K562 (cell line): ENCODE data around the gene SCYGR2. TPM values are rescaled to one million over a fixed set of nuclear protein-coding genes. Genes with fewer than 3 reads are reported as not detected.

Experiments
- ATAC-seq: fragments of 200-7000 bp; cut with Tn5 transposase; 3 replicates; pipeline ENCODE4 v1.9.1; 2020; ENCODE audit warnings: moderate library complexity
- BruUV-seq: library from RNA; stranded (reverse); fragments of 400-500 nt; replicated peaks from 2 replicates; lab custom pipeline; 2021; lab: Mats Ljungman, UMichigan
- CTCF ChIA-PET: fragments of 300-600 bp; formaldehyde crosslinking; extraction: SDS; loops from one replicate; lab custom pipeline; 2021; ENCODE audit warnings: low intra/inter-chr PET ratio; lab: Yijun Ruan, JAX
- POLR2A ChIA-PET: fragments of 300-600, 350-650 bp; sonication (Branson Sonifier 250); formaldehyde crosslinking; extraction: SDS; loops from one replicate; lab custom pipeline; 2021; ENCODE audit warnings: antibody characterized with exemption, inconsistent platforms; lab: Yijun Ruan, JAX
- DNase-seq, 4 experiments: peaks; one replicate each; pipeline versions ENCODE4 v3.0.0 to v3.0.0-alpha.2; 2011 to 2018; ENCODE audit warnings: low spot score in 3 of 4, mixed read lengths in 3 of 4; ENCODE audit errors: extremely low read depth in 1 of 4
- FAIRE-seq: peaks from 2 replicates; lab custom pipeline; 2011; peaks lifted over from hg19 to GRCh38; lab: Jason Lieb, UNC
- H2AFZ ChIP-seq: 2 replicates; pipeline ENCODE4 v1.6.0; 2011; ENCODE audit warnings: low read depth, low read length, control low read depth, inconsistent platforms
- H3K27ac ChIP-seq: fragments of 200-600 bp; 3 replicates; pipeline ENCODE4 v1.8.0; 2011; ENCODE audit warnings: low read depth, mild to moderate bottlenecking, control low read depth, inconsistent platforms, low read length, moderate library complexity, mixed read lengths; ENCODE audit errors: extremely low read depth
- H3K27me3 ChIP-seq, 2 experiments: fragments of 300-600 bp in 1 of 2; 2 replicates in 1 of 2; 3 replicates in 1 of 2; pipeline versions ENCODE4 v1.6.0 to v1.8.0; 2011; ENCODE audit warnings: inconsistent platforms in 2 of 2, low read length in 2 of 2, mild to moderate bottlenecking in 1 of 2, mixed read lengths in 1 of 2, moderate library complexity in 1 of 2; ENCODE audit not compliant: control insufficient read depth in 2 of 2, insufficient read depth in 2 of 2
- H3K36me3 ChIP-seq: fragments of 300-600 bp; 3 replicates; pipeline ENCODE4 v1.8.0; 2011; ENCODE audit warnings: mild to moderate bottlenecking, low read length, inconsistent platforms; ENCODE audit not compliant: control insufficient read depth, insufficient read depth
- H3K4me1 ChIP-seq, 2 experiments: fragments of 200-600 bp in 1 of 2; replicated peaks in 1 of 2; 2 replicates in 1 of 2; 3 replicates in 1 of 2; pipeline versions ENCODE4 v1.5.1 to v1.8.0; 2011; ENCODE audit warnings: inconsistent platforms in 2 of 2, low read length in 2 of 2, mild to moderate bottlenecking in 1 of 2, mixed read lengths in 1 of 2, moderate library complexity in 1 of 2; ENCODE audit not compliant: control insufficient read depth in 2 of 2, insufficient read depth in 2 of 2
- H3K4me2 ChIP-seq: 2 replicates; pipeline ENCODE4 v1.6.1; 2011; ENCODE audit warnings: low read length, control low read depth, inconsistent platforms, mixed read lengths; ENCODE audit not compliant: insufficient read depth
- H3K4me3 ChIP-seq: fragments of 200-600 bp; sonication (generic), shearing (Covaris generic); 2 replicates; pipeline ENCODE4 v1.5.1; 2016; ENCODE audit warnings: control low read depth, inconsistent platforms
- H3K79me2 ChIP-seq: fragments of 200-600 bp; 3 replicates; pipeline ENCODE4 v1.8.0; 2011; ENCODE audit warnings: low read length, inconsistent platforms; ENCODE audit not compliant: control insufficient read depth, insufficient read depth
- H3K9ac ChIP-seq, 2 experiments: 2 replicates each; pipeline versions ENCODE4 v1.6.0 to v1.6.1; 2011; ENCODE audit warnings: low read depth in 2 of 2, low read length in 2 of 2, control low read depth in 1 of 2, inconsistent platforms in 1 of 2, mild to moderate bottlenecking in 1 of 2, mixed read lengths in 1 of 2; ENCODE audit not compliant: insufficient read depth in 1 of 2
- H3K9me1 ChIP-seq: one replicate; pipeline ENCODE4 v1.6.0; 2011; ENCODE audit warnings: inconsistent platforms, mild to moderate bottlenecking, low read length, moderate library complexity; ENCODE audit not compliant: control insufficient read depth, insufficient read depth
- H3K9me3 ChIP-seq: replicated peaks from 2 replicates; pipeline ENCODE4 v1.5.1; 2011; ENCODE audit warnings: low read depth, low read length, inconsistent platforms; ENCODE audit not compliant: control insufficient read depth, insufficient read depth
- H4K20me1 ChIP-seq: replicated peaks from 2 replicates; pipeline ENCODE4 v1.6.1; 2011; ENCODE audit warnings: low read length, inconsistent platforms, mixed read lengths; ENCODE audit not compliant: control insufficient read depth, insufficient read depth
- FOXP4 ChIP-seq: sonication (generic); formaldehyde crosslinking; IDR thresholded peaks from 2 replicates; pipeline ENCODE4 v1.8.0; 2022; ENCODE audit warnings: mild to moderate bottlenecking, missing genetic modification reagents, borderline replicate concordance
- GMEB1 ChIP-seq: fragments of 250-450 bp; sonication (Bioruptor Pico); IDR thresholded peaks from 2 replicates; pipeline ENCODE4 v1.4.0; 2020; ENCODE audit warnings: mild to moderate bottlenecking
- ILF3 ChIP-seq: fragments of 450-650 bp; IDR thresholded peaks from 2 replicates; pipeline ENCODE4 v1.6.1; 2018; ENCODE audit warnings: antibody characterized with exemption, mild to moderate bottlenecking, moderate library complexity, borderline replicate concordance
- KLF13 ChIP-seq: fragments of 450-650 bp; IDR thresholded peaks from 2 replicates; pipeline ENCODE4 v1.6.1; 2016; ENCODE audit warnings: missing genetic modification characterization, low read depth, mild to moderate bottlenecking, missing compliant biosample characterization, moderate library complexity, borderline replicate concordance
- MECOM ChIP-seq: fragments of 250-450 bp; sonication (Bioruptor Pico); IDR thresholded peaks from 2 replicates; pipeline ENCODE4 v1.8.0; 2022; ENCODE audit warnings: inconsistent platforms
- NCOA6 ChIP-seq: fragments of 450-650 bp; IDR thresholded peaks from 2 replicates; pipeline ENCODE4 v1.6.1; 2017; ENCODE audit warnings: mild to moderate bottlenecking
- RERE ChIP-seq: sonication (generic); formaldehyde crosslinking; IDR thresholded peaks from 2 replicates; pipeline ENCODE4 v1.8.0; 2023; ENCODE audit warnings: missing genetic modification reagents, mild to moderate bottlenecking, borderline replicate concordance
- ZNF384 ChIP-seq: IDR thresholded peaks from 2 replicates; pipeline ENCODE4 v1.6.1; 2012; ENCODE audit warnings: low read depth, low read length, improper control_type of control experiment
- ZNF449 ChIP-seq: fragments of 250-450 bp; sonication (Bioruptor Pico); IDR thresholded peaks from 2 replicates; pipeline ENCODE4 v1.8.0; 2022; ENCODE audit warnings: moderate library complexity, mild to moderate bottlenecking, inconsistent platforms
- in situ Hi-C: fragments of 300-500 bp; cut with MboI; formaldehyde crosslinking; loops from 4 replicates; pipeline ENCODE4 v1.15.0; 2018; ENCODE audit warnings: inconsistent platforms, mixed read lengths
- intact Hi-C: fragments of 100-400 bp; cut with micrococcal nuclease; formaldehyde crosslinking; loops from 2 replicates; pipeline ENCODE4 v1.14.2; 2022
- polyA plus RNA-seq, 8 experiments: library from polyadenylated mRNA; depleted of rRNA in 4 of 8; stranded (reverse) in 5 of 8; unstranded in 3 of 8; fragments of >200 nt; fragmentation: Nextera tagmentation in 2 of 8; fragmentation: Illumina TruSeq in 1 of 8; extraction: Ambion mirVana in 2 of 8; extraction: Trizol in 1 of 8; gene quantifications; 2 replicates each; pipeline versions ENCODE4 v1.2.1 to v1.2.3, GENCODE V29; 2011 to 2014; ENCODE audit warnings: inconsistent platforms in 1 of 8, missing spikeins in 1 of 8
- total RNA-seq, 7 experiments: library from RNA; depleted of rRNA in 6 of 7; stranded (reverse); fragments of >200 nt in 6 of 7; fragmentation: Illumina TruSeq in 2 of 7; extraction: Trizol in 2 of 7; gene quantifications; 2 replicates each; pipeline versions ENCODE4 v1.2.1 to v1.2.3, GENCODE V29; 2011 to 2021; ENCODE audit warnings: low replicate concordance in 1 of 7

SCYGR2 gene
- total and polyA plus RNA-seq, 9 of the 15 experiments (the other 6 are each of a cell fraction or from before 2014, with no cell fraction given) = not detected

GRCh38 chr2:227551836-227552235 is 46.9 kb upstream of the SCYGR2 start (continued):
- TF ChIP-seq RERE (CRISPR knock-in tag) = no peak
- no peak for TF ChIP-seq ZNF384
- TF ChIP-seq MECOM (CRISPR knock-in tag) = no peak

- H3K36me3 ChIP-seq = 0 out of 3 replicates have a peak, but pooled peaks cover 3% of the 10 kb centered on the region
- no peaks in the 10 kb centered on the region for H3K4me1 ChIP-seq
- no peaks in the 10 kb centered on the region for H3K9me1 ChIP-seq
- ATAC-seq (no peak), DNase-seq (no peak), FAIRE-seq (no peak)
- no peaks in the 10 kb centered on the region for H3K9me3 ChIP-seq
- H3K4me2 ChIP-seq = no peak overlapping the region
- no peak overlapping the region for H3K27ac ChIP-seq
- no peaks in the 10 kb centered on the region for H4K20me1 ChIP-seq
- H2AFZ ChIP-seq = no peak overlapping the region
- intact Hi-C loops (no loop called here), in situ Hi-C loops (no loop called here)
- CTCF ChIA-PET = no interaction called here
- no TSS peak for BruUV-seq
- no peaks in the 10 kb centered on the region for H3K79me2 ChIP-seq
- H3K27me3 ChIP-seq = no peaks in the 10 kb centered on the region
- TF ChIP-seq NCOA6 (no peak), ILF3 (no peak), KLF13 (tag) (no peak), FOXP4 (CRISPR knock-in tag) (no peak), ZNF449 (CRISPR knock-in tag) (no peak), GMEB1 (CRISPR knock-in tag) (no peak)
- no peak overlapping the region for H3K9ac ChIP-seq
- POLR2A ChIA-PET = interaction anchor here (0.6 kb wide), 1 partner anchor 161 kb away, joined by 3 read pairs; no protein-coding TSS in a partner anchor
- no peak overlapping the region for H3K4me3 ChIP-seq
Observed at GRCh38 chr2:227562581-227562980, 36.1 kb upstream of the SCYGR2 start.
